Fibroblast of skin of right quadriceps (primary cell): ENCODE data around the gene AADACL4.
"Not testable (repeated sequence)": the region's sequence is repeated elsewhere in the genome, so short reads cannot be mapped to it uniquely, and the experiment has no call there.

Experiments used
- DNase-seq: peaks from one replicate; pipeline ENCODE4 v3.0.0-alpha.2; 2013

AADACL4 gene

GRCh38 chr1:12630946-12631530 lies 12.8 kb upstream of the AADACL4 start:
- DNase-seq, result no peak

GRCh38 chr1:12631571-12631970 lies 12.3 kb upstream of the AADACL4 start:
- no peak for DNase-seq

GRCh38 chr1:12634156-12634555 lies 9.7 kb upstream of the AADACL4 start:
- no peak for DNase-seq

- DNase-seq, result no peak
Observed at GRCh38 chr1:12634696-12635202, 9.1 kb upstream of the AADACL4 start.

- DNase-seq, result peak; percentile 87
Observed at GRCh38 chr1:12636098-12636950, 7.6 kb upstream of the AADACL4 start.

- no peak for DNase-seq
Observed at GRCh38 chr1:12637693-12638092, 6.2 kb upstream of the AADACL4 start.

- DNase-seq, result no peak
Observed at GRCh38 chr1:12640237-12640957, 3.5 kb upstream of the AADACL4 start.

- DNase-seq, result no peak
Observed at GRCh38 chr1:12640958-12641272, 3.0 kb upstream of the AADACL4 start.

GRCh38 chr1:12643079-12643478 lies 806 bp upstream of the AADACL4 start:
- no peak for DNase-seq

GRCh38 chr1:12644237-12644636 lies 352 bp downstream of the AADACL4 start:
- DNase-seq, result no peak

- DNase-seq, result no peak
Observed at GRCh38 chr1:12644829-12645228, 944 bp downstream of the AADACL4 start.

- not testable (repeated sequence) for DNase-seq
Observed at GRCh38 chr1:12645401-12645800, 1.5 kb downstream of the AADACL4 start.

GRCh38 chr1:12648741-12649140 lies 4.9 kb downstream of the AADACL4 start:
- DNase-seq, result no peak

- peak; percentile 58 for DNase-seq
Observed at GRCh38 chr1:12649971-12650421, 6.1 kb downstream of the AADACL4 start.

- DNase-seq, result peak; percentile 13
Observed at GRCh38 chr1:12654004-12654567, 10.2 kb downstream of the AADACL4 start.

GRCh38 chr1:12654657-12655056 lies 10.8 kb downstream of the AADACL4 start:
- no peak for DNase-seq

- DNase-seq, result no peak
Observed at GRCh38 chr1:12656575-12656974, 12.7 kb downstream of the AADACL4 start.

- DNase-seq, result no peak
Observed at GRCh38 chr1:12657060-12657884, 13.4 kb downstream of the AADACL4 start.

GRCh38 chr1:12657885-12658512 lies 14.1 kb downstream of the AADACL4 start:
- not testable (repeated sequence) for DNase-seq

- peak; percentile 78 for DNase-seq
Observed at GRCh38 chr1:12658531-12659453, 14.9 kb downstream of the AADACL4 start.
